H1 (cell line): ENCODE results near the gene TMEM221.

ENCODE experiments used
- CTCF ChIP-seq, 3 experiments: IDR thresholded peaks; 1 replicate in 2 of 3; 2 replicates in 1 of 3; pipeline versions ENCODE4 v1.5.1 to v1.6.1; 2011; ENCODE audit warnings: low read length in 3 of 3, mild to moderate bottlenecking in 3 of 3, inconsistent platforms in 2 of 3, low read depth in 1 of 3, moderate library complexity in 1 of 3; ENCODE audit not compliant: insufficient read depth in 1 of 3; ENCODE audit errors: control extremely low read depth in 1 of 3
- FOSL1 ChIP-seq: IDR thresholded peaks from 2 replicates; pipeline ENCODE4 v1.6.1; 2011; ENCODE audit warnings: mild to moderate bottlenecking, low read depth, low read length, moderate library complexity; ENCODE audit not compliant: insufficient read depth
- GTF2F1 ChIP-seq: IDR thresholded peaks from 2 replicates; pipeline ENCODE4 v1.6.1; 2012; ENCODE audit warnings: low read depth, low read length, improper control_type of control experiment, borderline replicate concordance
- KDM1A ChIP-seq: fragments of 200-600, 300-600 bp; sonication (generic); IDR thresholded peaks from 2 replicates; pipeline ENCODE4 v1.7.1; 2016; ENCODE audit warnings: mild to moderate bottlenecking, low read length, borderline replicate concordance
- POLR2A ChIP-seq, 2 experiments: IDR thresholded peaks; 1 replicate in 1 of 2; 2 replicates in 1 of 2; pipeline ENCODE4 v1.6.1; 2011; ENCODE audit warnings: low read depth in 2 of 2, low read length in 2 of 2, mild to moderate bottlenecking in 2 of 2; ENCODE audit errors: control extremely low read depth in 1 of 2
- SIX5 ChIP-seq: IDR thresholded peaks from 2 replicates; pipeline ENCODE4 v1.6.1; 2011; ENCODE audit warnings: mild to moderate bottlenecking, low read depth, low read length
- ZNF274 ChIP-seq: IDR thresholded peaks from 2 replicates; pipeline ENCODE4 v1.7.0; 2012; ENCODE audit warnings: low read length, borderline replicate concordance; ENCODE audit errors: extremely low read depth

- TF ChIP-seq POLR2A (IDR thresholded peaks at IDR 0.05; ENCODE audit: control extremely low read depth in 1 of 2, low read depth in 2 of 2, low read length in 2 of 2) (no peak), KDM1A (no peak), FOSL1 (no peak), ZNF274 (no peak), SIX5 (no peak), GTF2F1 (no peak), CTCF (IDR thresholded peaks at IDR 0.05; ENCODE audit: control extremely low read depth in 1 of 3, insufficient read depth in 1 of 3, low read depth in 1 of 3, low read length in 3 of 3) (no peak)
Observed at GRCh38 chr19:17401628-17402027, 46.8 kb downstream of the TMEM221 start.
